GM12801 (cell line): Measurements from ENCODE around the gene ISG20L2.

Experiments
- TF ChIP-seq, protein P1 (sequence below): IDR thresholded peaks from one replicate; pipeline ENCODE4 v1.5.1; 2011; ENCODE audit warnings: control low read depth; ENCODE audit not compliant: insufficient read length; ENCODE audit errors: extremely low read depth

Gene ISG20L2

GRCh38 chr1:156684227-156684782, 44.3 kb downstream of the ISG20L2 start:
- TF ChIP-seq, protein P1, sequence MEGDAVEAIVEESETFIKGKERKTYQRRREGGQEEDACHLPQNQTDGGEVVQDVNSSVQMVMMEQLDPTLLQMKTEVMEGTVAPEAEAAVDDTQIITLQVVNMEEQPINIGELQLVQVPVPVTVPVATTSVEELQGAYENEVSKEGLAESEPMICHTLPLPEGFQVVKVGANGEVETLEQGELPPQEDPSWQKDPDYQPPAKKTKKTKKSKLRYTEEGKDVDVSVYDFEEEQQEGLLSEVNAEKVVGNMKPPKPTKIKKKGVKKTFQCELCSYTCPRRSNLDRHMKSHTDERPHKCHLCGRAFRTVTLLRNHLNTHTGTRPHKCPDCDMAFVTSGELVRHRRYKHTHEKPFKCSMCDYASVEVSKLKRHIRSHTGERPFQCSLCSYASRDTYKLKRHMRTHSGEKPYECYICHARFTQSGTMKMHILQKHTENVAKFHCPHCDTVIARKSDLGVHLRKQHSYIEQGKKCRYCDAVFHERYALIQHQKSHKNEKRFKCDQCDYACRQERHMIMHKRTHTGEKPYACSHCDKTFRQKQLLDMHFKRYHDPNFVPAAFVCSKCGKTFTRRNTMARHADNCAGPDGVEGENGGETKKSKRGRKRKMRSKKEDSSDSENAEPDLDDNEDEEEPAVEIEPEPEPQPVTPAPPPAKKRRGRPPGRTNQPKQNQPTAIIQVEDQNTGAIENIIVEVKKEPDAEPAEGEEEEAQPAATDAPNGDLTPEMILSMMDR, result no peak

DNA sequence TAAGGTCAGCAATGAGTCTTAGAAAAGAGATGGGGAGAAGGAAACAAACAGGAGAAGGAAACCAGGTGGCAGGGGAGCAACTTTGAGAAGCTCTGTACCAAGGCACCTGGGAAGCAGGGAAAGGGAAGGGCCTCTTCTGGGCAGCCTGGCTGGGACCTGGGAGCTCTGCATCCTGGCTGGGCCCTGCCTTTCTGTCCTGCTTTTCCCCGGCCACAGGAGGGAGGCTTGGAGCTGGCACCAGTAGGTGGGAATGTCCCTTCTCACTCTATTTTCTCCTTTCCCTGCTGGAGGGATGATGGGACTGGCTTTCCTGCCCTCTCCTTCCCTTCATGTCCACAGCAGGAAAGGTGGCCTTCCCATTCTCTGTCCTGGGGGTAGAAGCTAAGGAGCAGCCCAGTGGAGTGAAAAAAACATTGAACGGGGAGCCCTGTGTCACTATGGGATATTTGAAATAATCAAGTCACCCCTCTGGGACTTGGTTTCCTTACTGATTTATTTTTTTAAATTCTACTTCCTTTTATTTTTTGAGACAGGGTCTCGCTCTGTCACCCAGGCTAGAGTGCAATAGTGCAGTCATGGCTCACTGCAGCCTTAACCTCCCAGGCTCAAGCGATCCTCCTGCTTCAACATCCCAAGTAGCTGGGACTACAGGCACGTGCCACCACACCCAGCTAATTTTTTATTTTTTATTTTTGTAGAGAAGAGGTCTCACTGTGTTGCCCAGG, 46.2 kb downstream of the ISG20L2 start:
- TF ChIP-seq, protein P1, result no peak

DNA sequence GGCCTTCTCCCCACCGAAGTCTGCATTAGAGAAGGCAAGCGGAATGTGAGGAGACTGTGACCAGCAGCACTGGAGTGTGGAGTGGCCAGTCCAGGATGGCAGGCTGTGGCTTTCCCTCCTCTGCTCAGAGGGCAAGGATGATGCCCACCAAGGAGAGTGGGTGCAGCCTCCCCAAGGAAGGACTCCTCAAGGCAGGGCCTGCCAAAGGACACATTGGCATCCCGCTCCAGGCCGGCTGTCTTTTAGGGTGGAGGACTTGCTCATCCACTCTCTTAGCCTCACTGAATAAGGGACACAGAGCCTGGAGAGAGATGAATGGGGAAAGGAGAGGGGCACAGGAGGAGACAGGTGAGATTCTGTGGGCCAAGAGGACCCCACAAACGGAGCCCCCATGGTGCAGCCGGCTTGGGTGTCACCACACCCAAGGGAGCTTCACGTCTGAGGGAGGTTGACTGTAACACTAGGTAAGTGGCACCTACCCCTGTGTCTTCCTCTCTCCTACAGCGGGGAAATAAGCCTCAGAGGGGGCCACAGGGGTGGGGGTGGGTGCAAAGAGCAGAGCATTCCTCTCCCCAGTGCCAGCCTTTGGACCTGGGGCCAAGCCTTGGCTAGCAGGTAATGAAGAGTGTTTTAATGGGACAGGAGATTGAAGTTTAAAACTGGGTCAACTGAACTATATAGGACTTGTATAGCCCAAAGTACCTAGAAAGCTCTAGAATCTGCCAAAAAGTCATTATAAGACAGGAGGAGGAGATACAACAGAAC, 47.2 kb downstream of the ISG20L2 start:
- TF ChIP-seq, protein P1, result no peak

- TF ChIP-seq, protein P1, result no peak
Measured at GRCh38 chr1:156680056-156680455, 48.5 kb downstream of the ISG20L2 start.

DNA sequence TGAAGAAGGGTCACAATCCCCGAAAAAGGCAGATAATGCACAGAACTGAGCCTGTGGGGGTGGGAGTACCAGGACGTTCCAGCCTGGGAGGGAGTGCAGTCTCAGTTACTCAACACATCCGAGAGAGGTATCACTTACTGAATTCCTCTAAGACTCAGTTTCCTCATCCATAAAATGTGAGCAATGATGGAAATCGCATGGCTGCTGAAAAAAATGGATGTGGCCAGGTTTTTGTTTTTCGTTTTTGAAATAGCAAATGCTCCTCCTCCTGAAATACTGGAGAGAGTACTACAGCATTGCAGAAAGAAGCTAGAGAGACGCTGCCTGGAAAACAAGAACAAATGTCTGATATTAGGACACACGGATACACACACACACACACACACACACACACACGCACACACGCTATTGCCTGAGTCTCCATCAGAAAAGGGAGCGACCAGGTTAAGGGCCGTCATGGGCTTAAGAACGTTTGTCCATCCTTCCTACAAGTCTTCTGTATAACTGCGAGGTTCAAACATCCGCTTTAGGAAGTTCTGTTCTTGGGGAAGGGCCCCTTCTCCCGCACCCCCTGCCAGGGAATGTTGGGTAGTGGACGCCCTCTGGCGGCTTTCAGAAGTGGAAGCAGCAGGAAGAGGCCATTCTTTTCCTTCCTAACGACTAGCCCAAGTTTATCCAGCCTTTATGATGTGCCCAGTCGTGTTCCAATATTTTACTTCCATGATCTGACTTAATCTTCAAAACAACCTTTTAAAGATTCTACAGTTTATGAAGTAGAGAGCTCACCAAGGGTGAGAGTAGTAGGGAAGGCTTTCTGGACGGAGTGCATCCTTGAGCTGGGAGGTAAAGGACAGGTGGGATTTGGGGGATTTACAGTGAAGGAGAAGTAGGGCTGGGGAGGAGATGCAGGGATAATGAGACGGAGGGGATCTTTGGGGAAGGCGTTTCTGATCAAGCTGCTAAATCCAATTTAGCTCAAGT, 50.7 kb downstream of the ISG20L2 start:
- TF ChIP-seq, protein P1, result no peak

DNA sequence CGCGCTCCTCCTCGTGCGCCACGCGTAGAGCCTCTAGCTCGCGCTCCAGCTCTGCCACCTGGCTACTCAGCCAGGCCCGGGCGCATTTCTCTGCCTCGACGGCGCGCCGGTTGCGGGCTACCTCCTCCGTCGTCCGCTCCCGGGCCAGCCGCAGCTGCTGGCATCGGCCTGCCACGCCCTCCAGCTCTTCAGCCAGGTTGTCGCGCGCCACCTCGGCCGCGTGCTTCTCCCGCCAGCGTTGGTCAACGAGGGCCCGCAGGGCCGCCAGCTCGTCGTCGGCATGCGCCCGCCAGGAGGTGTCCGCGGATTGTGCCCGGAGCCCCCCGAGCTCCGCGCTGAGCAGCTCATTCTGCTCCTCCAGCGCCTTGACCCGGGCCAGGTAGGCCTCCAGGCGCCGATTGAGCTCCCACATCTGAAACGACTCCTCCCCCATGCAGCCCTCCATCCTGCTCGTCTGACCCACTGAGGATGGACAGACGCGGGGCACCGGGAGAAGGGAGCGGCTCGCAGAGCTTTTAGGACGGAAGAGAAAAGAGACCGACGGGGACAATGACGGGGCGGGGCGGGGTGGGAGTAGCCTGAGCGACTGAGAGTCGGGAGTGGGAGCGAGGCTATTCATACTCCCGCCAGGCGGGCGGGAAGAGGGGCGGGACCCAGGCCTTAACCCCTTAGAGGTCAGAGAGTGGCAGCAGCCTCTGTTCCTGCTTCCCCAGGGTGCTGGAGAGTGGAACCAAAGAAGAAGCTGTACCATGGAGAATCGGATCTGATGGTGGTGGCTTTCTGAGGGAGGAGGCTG, 51.5 kb downstream of the ISG20L2 start, which contains the start of gene NES:
TSS of gene NES (minus strand) at position 588 of the 796 bp plus-strand sequence. CDS start at position 445, 143 bp downstream.
- TF ChIP-seq, protein P1, result no peak
